Common myeloid progenitor, CD34-positive (primary cell): ENCODE measurements around the gene CYB561A3.

Experiments used
- CTCF ChIA-PET: fragments of 350-600 bp; sonication (Branson Sonifier 250); formaldehyde crosslinking; loops from one replicate; lab custom pipeline; 2021; ENCODE audit warnings: antibody characterized with exemption; lab: Charles Lee
- POLR2A ChIA-PET: fragments of 350-600 bp; sonication (Branson Sonifier 250); formaldehyde crosslinking; loops from one replicate; lab custom pipeline; 2021; ENCODE audit warnings: antibody characterized with exemption; lab: Charles Lee
- DNase-seq, 3 donors: peaks; one replicate each; pipeline versions ENCODE4 v3.0.0 to v3.0.0-alpha.2; 2013
- H3K27ac ChIP-seq, 2 experiments: 1 replicate in 1 of 2; 2 replicates in 1 of 2; pipeline ENCODE4 v1.7.0; 2013; ENCODE audit warnings: inconsistent platforms in 2 of 2, low read length in 2 of 2, mild to moderate bottlenecking in 2 of 2, low read depth in 1 of 2, moderate library complexity in 1 of 2; ENCODE audit not compliant: severe bottlenecking in 2 of 2, insufficient read depth in 1 of 2, poor library complexity in 1 of 2
- H3K27me3 ChIP-seq, 5 experiments: replicated peaks in 2 of 5; 1 replicate in 3 of 5; 2 replicates in 2 of 5; pipeline versions ENCODE4 v1.6.1 to v1.7.0; 2013; ENCODE audit warnings: low read length in 4 of 5, mild to moderate bottlenecking in 2 of 5, moderate library complexity in 2 of 5, inconsistent platforms in 1 of 5; ENCODE audit not compliant: insufficient read depth in 5 of 5, control insufficient read depth in 4 of 5
- H3K36me3 ChIP-seq, 4 experiments: 1 replicate in 2 of 4; 2 replicates in 2 of 4; pipeline versions ENCODE4 v1.6.1 to v1.7.0; 2013; ENCODE audit warnings: low read length in 3 of 4, control low read depth in 1 of 4, mild to moderate bottlenecking in 1 of 4; ENCODE audit not compliant: control insufficient read depth in 4 of 4, insufficient read depth in 4 of 4
- H3K4me1 ChIP-seq, 4 experiments: 1 replicate in 3 of 4; 2 replicates in 1 of 4; pipeline versions ENCODE4 v1.6.1 to v1.7.1; 2013; ENCODE audit warnings: low read length in 3 of 4, mild to moderate bottlenecking in 3 of 4, control low read depth in 1 of 4, inconsistent platforms in 1 of 4, moderate library complexity in 1 of 4; ENCODE audit not compliant: control insufficient read depth in 4 of 4, insufficient read depth in 4 of 4; ENCODE audit errors: control extremely low read depth in 1 of 4
- H3K4me3 ChIP-seq, 7 experiments: 1 replicate in 4 of 7; 2 replicates in 3 of 7; pipeline versions ENCODE4 v1.5.1 to v1.7.0; 2013; ENCODE audit warnings: mild to moderate bottlenecking in 7 of 7, low read length in 6 of 7, moderate library complexity in 6 of 7, inconsistent platforms in 2 of 7, low read depth in 2 of 7, control low read depth in 1 of 7; ENCODE audit not compliant: insufficient read depth in 4 of 7, control insufficient read depth in 1 of 7; ENCODE audit errors: extremely low read depth in 1 of 7
- H3K9me3 ChIP-seq, 5 experiments: 1 replicate in 4 of 5; 2 replicates in 1 of 5; pipeline versions ENCODE4 v1.6.1 to v1.7.1; 2013; ENCODE audit warnings: low read length in 4 of 5, mild to moderate bottlenecking in 2 of 5, inconsistent platforms in 1 of 5, low read depth in 1 of 5, moderate library complexity in 1 of 5; ENCODE audit not compliant: control insufficient read depth in 4 of 5, insufficient read depth in 2 of 5; ENCODE audit errors: control extremely low read depth in 1 of 5
- WGBS: methylation state at CpG from one replicate; pipeline ENCODE4 v1.1.5; 2013; ENCODE audit not compliant: insufficient coverage; 5-methylcytosine and 5-hydroxymethylcytosine counted together

CYB561A3 gene

DNA sequence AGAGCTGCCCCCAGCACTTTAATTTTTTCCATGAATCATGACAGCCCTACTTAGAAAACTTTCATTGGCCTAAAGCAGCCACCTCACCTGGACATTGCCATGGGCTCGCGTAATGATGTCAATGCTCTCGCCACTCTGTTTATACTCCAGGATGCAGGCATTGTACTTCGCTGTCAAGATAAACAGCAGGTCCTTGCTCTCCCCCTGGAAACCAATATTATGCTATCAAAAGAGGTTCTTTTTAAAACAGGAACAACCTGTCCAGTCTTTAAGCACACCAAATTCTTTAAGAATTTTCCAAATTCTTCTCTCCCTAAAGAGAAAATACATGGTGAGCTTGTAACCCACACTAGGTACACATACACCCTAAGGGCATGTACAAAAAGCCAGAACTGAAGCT is 31.8 kb downstream of the CYB561A3 start:
- Histone ChIP-seq H3K36me3 (peaks cover 11 to 53% (median 34%) of the 10 kb centered on the region in 4 experiments), H3K4me1 (peaks cover 4 to 34% (median 26%) of the 10 kb centered on the region in 4 experiments), H3K4me3 (no peak overlapping the region), H3K27ac (peak overlapping the region in 1 of 2 experiments; percentile 37), H3K27me3 (no peaks in the 10 kb centered on the region), H3K9me3 (no peaks in the 10 kb centered on the region)
- CTCF ChIA-PET = interaction anchor here (1.2 to 3.5 kb wide), 2 partner anchors 21 to 56 kb away, joined by 3 to 25 read pairs; no protein-coding TSS in a partner anchor
- no peak for DNase-seq
- POLR2A ChIA-PET = no interaction called here
- WGBS = 93% methylated on average over 4 of the region's 4 CpGs

DNA sequence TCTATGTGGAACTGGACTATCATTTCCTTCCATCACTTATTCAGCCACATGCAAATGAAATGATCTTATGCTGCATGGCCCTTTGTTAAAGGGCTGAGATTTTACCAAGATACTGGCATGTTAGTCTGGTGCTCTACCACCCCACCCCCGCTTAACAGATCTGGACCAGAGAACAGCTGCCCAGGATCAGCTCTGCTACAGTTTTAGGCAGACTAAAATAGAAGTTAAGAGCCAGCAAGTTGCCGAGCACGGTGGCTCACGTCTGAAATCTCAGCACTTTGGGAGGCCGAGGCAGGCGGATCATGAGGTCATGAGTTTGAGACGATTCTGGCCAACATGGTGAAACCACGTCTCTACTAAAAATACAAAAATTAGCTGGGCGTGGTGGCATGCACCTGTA is 33.3 kb downstream of the CYB561A3 start:
- ChIA-PET POLR2A (interaction anchor here (0.6 to 0.8 kb wide), 2 partner anchors 34 to 70 kb away, joined by 3 read pairs; partner anchors contain the start of gene TMEM138), CTCF (interaction anchor here (0.9 to 2.1 kb wide), 5 partner anchors 8 to 58 kb away, joined by 3 to 10 read pairs (median 4); no protein-coding TSS in a partner anchor)
- Histone ChIP-seq H3K4me1 (peaks cover 4 to 19% (median 19%) of the 10 kb centered on the region in 4 experiments), H3K27ac (peak overlapping the region in 1 of 2 experiments; percentile 30), H3K27me3 (no peaks in the 10 kb centered on the region), H3K36me3 (peaks cover 15 to 66% (median 43%) of the 10 kb centered on the region in 4 experiments), H3K4me3 (no peak overlapping the region), H3K9me3 (no peaks in the 10 kb centered on the region)
- DNase-seq = no peak
- 97% methylated on average over 9 of the region's 9 CpGs for WGBS

DNA sequence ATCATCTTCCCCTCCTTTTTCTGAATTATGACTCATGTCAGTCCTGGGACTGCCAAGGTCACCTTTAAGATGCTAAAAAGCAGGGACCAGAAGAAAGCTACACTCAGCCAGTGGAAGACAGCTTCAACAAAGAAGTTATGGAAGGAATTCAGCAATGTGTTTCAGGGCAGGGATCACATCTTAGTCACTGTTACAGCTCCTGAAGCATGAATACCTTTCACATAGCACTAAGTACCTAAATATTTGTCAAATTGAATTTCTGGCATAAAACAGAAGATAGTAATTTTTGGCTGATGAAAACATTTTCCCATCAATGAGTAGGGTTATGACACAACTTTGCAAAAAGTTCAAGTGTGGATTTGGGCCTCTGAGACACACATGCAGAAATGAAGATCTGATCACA is 34.0 kb downstream of the CYB561A3 start:
- H3K27me3 ChIP-seq = no peaks in the 10 kb centered on the region
- DNase-seq = no peak
- peaks cover 4 to 17% (median 17%) of the 10 kb centered on the region in 4 experiments for H3K4me1 ChIP-seq
- H3K36me3 ChIP-seq = peaks cover 20 to 73% (median 50%) of the 10 kb centered on the region in 4 experiments
- H3K27ac ChIP-seq = no peak overlapping the region
- no peaks in the 10 kb centered on the region for H3K9me3 ChIP-seq
- POLR2A ChIA-PET = no interaction called here
- no peak overlapping the region for H3K4me3 ChIP-seq
- CTCF ChIA-PET = interaction anchor here (0.9 to 2.1 kb wide), 6 partner anchors 8 to 58 kb away, joined by 3 to 10 read pairs (median 4); no protein-coding TSS in a partner anchor

DNA sequence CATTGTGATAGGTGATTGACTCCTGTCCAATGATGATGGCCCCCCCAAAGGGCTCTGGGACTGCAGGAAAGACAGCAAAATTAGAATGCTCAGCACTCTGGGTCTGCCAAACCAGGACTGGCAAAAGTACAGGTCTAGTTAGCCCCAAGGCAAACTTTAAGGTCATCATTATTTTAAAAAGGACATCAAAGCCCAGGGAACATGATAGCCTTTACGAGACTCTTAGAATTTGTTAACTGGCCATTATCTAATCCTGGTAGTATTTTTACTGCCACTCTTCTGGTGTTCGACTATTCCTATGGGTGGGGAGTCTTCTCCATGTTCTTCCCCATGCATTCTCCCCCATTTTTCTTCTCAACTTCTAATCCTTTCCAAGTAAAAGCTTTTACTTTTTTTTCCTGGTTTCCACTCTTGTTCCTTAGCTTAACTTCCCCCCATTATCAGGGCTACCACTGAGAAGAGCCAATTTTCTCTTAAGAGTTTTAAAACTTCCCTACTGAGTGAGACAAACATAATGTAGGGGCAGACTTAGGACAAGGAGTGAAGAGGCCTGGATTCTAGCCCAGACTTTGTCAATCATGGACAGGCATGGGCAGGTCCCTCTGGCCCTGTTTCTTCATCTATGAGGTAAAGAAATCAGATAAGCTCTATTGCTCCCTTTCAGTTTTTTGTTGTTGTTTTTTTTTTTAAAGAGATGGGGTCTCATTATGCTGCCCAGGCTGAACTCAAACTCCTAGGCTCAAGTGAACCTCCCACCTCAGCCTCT is 35.9 kb downstream of the CYB561A3 start:
- WGBS = 100% methylated on average over 2 of the region's 2 CpGs
- Histone ChIP-seq H3K9me3 (no peaks in the 10 kb centered on the region), H3K36me3 (peaks cover 29 to 88% (median 63%) of the 10 kb centered on the region in 4 experiments), H3K4me3 (no peak overlapping the region), H3K4me1 (peaks cover 0 to under 1% (median 0%) of the 10 kb centered on the region in 4 experiments), H3K27me3 (no peaks in the 10 kb centered on the region), H3K27ac (peak overlapping the region in 1 of 2 experiments; percentile 14)
- POLR2A ChIA-PET = no interaction called here
- no peak for DNase-seq
- CTCF ChIA-PET = interaction anchor here (0.6 to 1.3 kb wide), 3 partner anchors 10 to 57 kb away, joined by 3 to 4 read pairs (median 3); no protein-coding TSS in a partner anchor

DNA sequence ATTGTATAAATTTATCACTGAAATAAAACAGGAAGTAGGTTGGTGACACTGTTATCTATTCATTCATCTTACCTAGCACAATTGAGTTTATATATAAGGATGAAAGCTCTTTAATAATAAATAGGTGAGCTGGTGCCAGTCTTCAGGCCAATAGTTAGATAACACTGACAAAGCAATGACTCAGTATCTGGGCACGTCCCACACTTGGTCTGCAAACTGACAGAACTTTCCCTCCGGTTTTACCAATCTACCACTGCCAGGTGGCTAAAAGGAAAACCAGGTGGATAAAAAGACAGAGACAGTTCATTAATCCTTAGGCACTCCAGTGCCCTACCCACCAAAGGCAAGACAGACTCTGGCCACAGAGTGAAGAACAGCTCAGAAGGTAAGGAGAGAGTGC is 46.4 kb downstream of the CYB561A3 start:
- H3K27ac ChIP-seq = no peak overlapping the region
- no peak overlapping the region for H3K4me3 ChIP-seq
- no peak for DNase-seq
- ChIA-PET CTCF (interaction anchor here (1.3 to 2.1 kb wide), 3 partner anchors 8 to 44 kb away, joined by 4 to 6 read pairs (median 5); partner anchors contain the start of gene VWCE), POLR2A (interaction anchor here (0.6 kb wide), 1 partner anchor 112 kb away, joined by 4 read pairs; no protein-coding TSS in a partner anchor)
- WGBS = 100% methylated on average over 2 of the region's 2 CpGs
- H3K27me3 ChIP-seq = no peaks in the 10 kb centered on the region
- peaks cover 25 to 87% (median 61%) of the 10 kb centered on the region in 4 experiments for H3K36me3 ChIP-seq
- H3K4me1 ChIP-seq = no peaks in the 10 kb centered on the region
- H3K9me3 ChIP-seq = no peaks in the 10 kb centered on the region

DNA sequence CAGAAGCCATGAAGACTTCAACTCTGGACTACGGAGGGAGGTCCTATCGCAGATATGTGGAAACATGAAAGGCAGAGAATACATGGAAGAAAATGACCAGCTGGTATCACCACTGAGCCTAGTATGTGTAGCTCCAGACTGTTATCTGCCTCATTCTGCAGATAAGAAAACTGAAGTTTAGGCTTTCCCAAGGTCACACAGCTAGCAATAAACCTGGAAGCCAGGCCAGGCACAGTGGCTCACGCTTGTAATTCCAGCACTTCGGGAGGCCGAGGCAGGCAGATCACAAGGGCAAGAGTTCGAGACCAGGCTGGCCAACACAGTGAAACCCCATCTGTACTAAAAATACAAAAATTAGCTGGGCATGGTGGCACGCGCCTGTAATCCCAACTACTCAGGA is 50.9 kb downstream of the CYB561A3 start:
- Histone ChIP-seq H3K27me3 (no peaks in the 10 kb centered on the region), H3K9me3 (no peaks in the 10 kb centered on the region), H3K27ac (no peak overlapping the region), H3K36me3 (peaks cover 60 to 99% (median 80%) of the 10 kb centered on the region in 4 experiments), H3K4me1 (no peaks in the 10 kb centered on the region), H3K4me3 (no peak overlapping the region)
- CTCF ChIA-PET = interaction anchor here (0.9 kb wide), 2 partner anchors 16 to 97 kb away, joined by 3 to 4 read pairs; partner anchors contain the start of gene VWCE
- no peak for DNase-seq
- WGBS = 100% methylated on average over 8 of the region's 8 CpGs
- POLR2A ChIA-PET = no interaction called here
